Muscle layer of duodenum (tissue), 2 donors: ENCODE results near the gene PON2.
A peak's percentile ranks its signal among the peaks of the same experiment; 100 is the strongest.
"Not testable (repeated sequence)": the region's sequence is repeated elsewhere in the genome, so short reads cannot be mapped to it uniquely, and the experiment has no call there.

Source experiments
- H3K27ac ChIP-seq: one replicate; pipeline ENCODE4 v1.7.0; 2013; ENCODE audit warnings: mild to moderate bottlenecking, low read length
- H3K27me3 ChIP-seq: one replicate; pipeline ENCODE4 v1.7.0; 2013; ENCODE audit warnings: low read depth, mild to moderate bottlenecking, control low read depth, low read length
- H3K36me3 ChIP-seq, 2 donors: one replicate each; pipeline ENCODE4 v1.7.0; 2013; ENCODE audit warnings: low read length in 2 of 2, control low read depth in 1 of 2, mild to moderate bottlenecking in 1 of 2; ENCODE audit not compliant: insufficient read depth in 2 of 2, control insufficient read depth in 1 of 2
- H3K4me1 ChIP-seq, 2 donors: one replicate each; pipeline ENCODE4 v1.7.0; 2013; ENCODE audit warnings: low read length in 2 of 2, mild to moderate bottlenecking in 2 of 2, control low read depth in 1 of 2, moderate library complexity in 1 of 2; ENCODE audit not compliant: insufficient read depth in 2 of 2, control insufficient read depth in 1 of 2
- H3K4me3 ChIP-seq, 2 donors: one replicate each; pipeline ENCODE4 v1.7.0; 2013; ENCODE audit warnings: low read length in 2 of 2, low read depth in 1 of 2, mild to moderate bottlenecking in 1 of 2
- H3K9me3 ChIP-seq, 2 donors: one replicate each; pipeline ENCODE4 v1.7.0; 2013; ENCODE audit warnings: low read length in 2 of 2, control low read depth in 1 of 2, mild to moderate bottlenecking in 1 of 2; ENCODE audit not compliant: control insufficient read depth in 1 of 2
- donor health status: healthy.

Gene PON2

DNA sequence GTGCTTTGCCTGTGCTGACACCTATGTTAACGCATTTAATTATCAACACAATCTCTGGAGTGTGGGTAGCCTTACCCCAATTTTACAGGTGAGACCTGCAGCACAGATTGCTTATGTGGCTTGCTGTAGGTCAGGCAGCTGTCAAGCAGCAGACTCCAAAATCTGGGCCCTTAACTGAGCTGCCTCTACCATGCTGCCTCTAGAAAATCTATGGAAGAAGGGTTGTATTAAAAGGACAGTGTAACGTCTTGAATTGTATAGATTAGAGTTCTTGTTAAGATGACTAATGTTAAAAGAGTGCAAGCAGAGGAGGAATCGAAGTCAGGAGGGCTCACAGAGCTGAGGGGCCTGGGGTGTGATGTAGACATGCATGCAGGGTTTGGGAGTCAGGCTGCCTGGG is 37.4 kb downstream of the PON2 start:
- H3K9me3 ChIP-seq = no peaks in the 10 kb centered on the region
- no peak overlapping the region for H3K27ac ChIP-seq
- H3K4me3 ChIP-seq = peak overlapping the region; percentile 62 to 70
- H3K36me3 ChIP-seq = no peaks in the 10 kb centered on the region
- H3K27me3 ChIP-seq = no peaks in the 10 kb centered on the region
- no peaks in the 10 kb centered on the region for H3K4me1 ChIP-seq

DNA sequence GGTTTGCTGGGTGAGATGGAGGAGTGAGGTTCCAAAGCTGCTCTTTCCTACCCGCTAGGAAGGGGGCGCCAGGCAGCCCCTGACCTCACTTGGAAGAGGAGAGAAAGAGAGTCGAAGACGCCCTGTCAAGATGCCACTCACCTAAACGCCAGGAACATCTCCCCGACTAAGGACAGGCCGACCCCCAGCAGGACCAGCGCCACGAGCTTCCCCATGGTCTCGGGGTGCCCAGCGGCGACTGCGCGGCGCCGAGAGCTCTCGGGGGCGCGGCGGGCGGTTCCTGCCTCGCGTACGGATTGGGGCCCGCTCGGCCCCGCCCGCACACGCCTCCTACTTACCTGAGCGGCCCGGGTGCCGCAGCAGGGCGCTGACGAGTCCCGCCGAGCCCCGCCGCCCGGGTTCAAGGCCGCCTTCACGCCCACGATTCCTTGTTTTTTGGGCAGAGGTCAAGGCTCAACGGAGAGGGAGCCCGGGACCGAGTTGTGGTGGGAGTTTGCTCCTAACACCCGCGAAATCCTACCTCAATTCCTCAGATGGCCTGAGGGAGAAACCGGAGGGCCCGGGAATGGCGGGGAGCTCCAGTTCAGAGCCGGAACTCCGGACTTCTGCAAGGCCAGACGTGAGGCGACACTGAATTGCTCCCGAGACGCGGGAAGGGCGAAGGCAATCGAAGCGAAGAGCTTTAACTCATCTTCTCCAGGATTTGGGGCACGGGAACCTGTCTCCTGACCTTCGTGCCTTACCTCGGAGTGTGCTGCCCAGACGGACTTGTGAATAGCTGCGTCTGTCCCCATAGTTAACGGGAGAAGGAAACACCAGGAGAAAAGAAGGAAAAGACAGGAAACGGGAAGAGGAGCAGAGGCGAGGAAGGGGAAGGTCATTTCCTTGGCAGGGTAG is 38.4 kb downstream of the PON2 start, which contains the start of gene PON3:
Gene PON3, minus strand, starts transcription at position 240 of the 897 bp plus-strand sequence. Its CDS starts 25 bp downstream, at position 215.
- Histone ChIP-seq H3K27ac (peak within 1 kb of the TSS; percentile 65), H3K27me3 (no peaks in the 10 kb centered on the region), H3K36me3 (no peaks in the 10 kb centered on the region), H3K9me3 (no peaks in the 10 kb centered on the region), H3K4me3 (peak within 1 kb of the TSS; percentile 62 to 70), H3K4me1 (no peaks in the 10 kb centered on the region)

DNA sequence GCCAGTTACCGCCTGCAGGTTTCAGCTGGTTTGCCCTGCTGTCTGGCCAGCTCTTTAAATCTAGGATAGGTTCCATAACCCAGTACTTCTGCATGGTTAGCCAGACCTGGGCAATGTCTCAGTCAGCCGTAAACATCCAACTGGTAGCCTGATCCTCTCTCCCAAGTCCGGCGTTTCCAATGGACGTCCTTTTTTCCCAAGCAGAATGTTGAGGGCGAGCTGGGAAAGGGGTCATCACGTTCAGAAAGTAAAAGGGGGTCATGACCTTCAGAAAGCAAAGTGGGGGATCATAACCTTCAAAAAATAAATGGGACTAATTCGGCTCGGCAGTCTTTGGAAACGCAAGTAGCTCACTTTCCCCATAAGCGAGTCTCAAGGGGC is 39.1 kb downstream of the PON2 start:
- Histone ChIP-seq H3K36me3 (no peaks in the 10 kb centered on the region), H3K27me3 (no peaks in the 10 kb centered on the region), H3K4me3 (peak overlapping the region; percentile 62 to 70), H3K4me1 (no peaks in the 10 kb centered on the region), H3K9me3 (no peaks in the 10 kb centered on the region), H3K27ac (no peak overlapping the region)

GRCh38 chr7:95394370-95394769 is 40.5 kb downstream of the PON2 start:
- no peaks in the 10 kb centered on the region for H3K36me3 ChIP-seq
- H3K4me3 ChIP-seq = no peak overlapping the region
- H3K9me3 ChIP-seq = no peaks in the 10 kb centered on the region
- H3K27me3 ChIP-seq = no peaks in the 10 kb centered on the region
- H3K4me1 ChIP-seq = no peaks in the 10 kb centered on the region
- H3K27ac ChIP-seq = no peak overlapping the region

DNA sequence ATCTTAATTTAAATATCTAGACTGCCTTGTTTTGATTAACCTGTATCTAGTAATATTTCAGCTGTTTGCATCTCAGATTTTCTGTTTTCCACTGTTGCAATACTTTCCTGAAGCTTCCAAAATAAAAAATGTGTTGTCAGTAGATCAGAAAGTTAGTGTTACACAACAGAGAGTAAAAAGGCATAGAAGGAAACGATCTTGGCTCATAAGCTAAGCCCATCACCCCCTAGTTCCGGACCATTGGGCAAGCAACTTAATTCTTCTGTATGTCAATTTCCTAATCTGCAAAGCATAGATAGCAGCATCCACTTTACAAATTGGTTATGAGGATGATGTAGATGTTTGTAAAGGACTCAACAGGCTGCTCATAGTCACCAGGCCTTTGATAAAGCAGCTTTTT is 43.1 kb downstream of the PON2 start:
- H3K9me3 ChIP-seq = peaks cover 0 to 2% of the 10 kb centered on the region in 2 donors
- H3K36me3 ChIP-seq = no peaks in the 10 kb centered on the region
- H3K27me3 ChIP-seq = no peaks in the 10 kb centered on the region

GRCh38 chr7:95389516-95389915 is 45.3 kb downstream of the PON2 start:
- Histone ChIP-seq H3K27ac (no peak overlapping the region), H3K4me1 (no peaks in the 10 kb centered on the region), H3K27me3 (no peaks in the 10 kb centered on the region), H3K9me3 (peaks cover 0 to 2% of the 10 kb centered on the region in 2 donors), H3K36me3 (no peaks in the 10 kb centered on the region), H3K4me3 (no peak overlapping the region)

More for the DNA sequence above, 43.1 kb downstream of the PON2 start:
- Histone ChIP-seq H3K27ac (no peak overlapping the region), H3K4me3 (no peak overlapping the region), H3K4me1 (no peaks in the 10 kb centered on the region)

DNA sequence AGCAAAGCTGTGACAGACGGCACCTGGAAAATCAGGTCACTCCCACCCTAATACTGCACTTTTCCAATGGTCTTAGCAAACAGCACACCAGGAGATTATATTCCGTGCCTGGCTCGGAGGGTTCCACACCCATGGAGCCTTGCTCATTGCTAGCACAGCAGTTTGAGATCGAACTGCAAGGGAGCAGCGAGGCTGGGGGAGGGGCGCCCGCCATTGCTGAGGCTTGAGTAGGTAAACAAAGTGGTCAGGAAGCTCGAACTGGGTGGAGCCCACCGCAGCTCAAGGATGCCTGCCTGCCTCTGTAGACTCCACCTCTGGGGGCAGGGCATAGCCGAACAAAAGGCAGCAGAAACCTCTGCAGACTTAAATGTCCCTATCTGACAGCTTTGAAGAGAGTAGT is 55.4 kb downstream of the PON2 start:
- not testable (repeated sequence) for H3K4me3 ChIP-seq, H3K4me1 ChIP-seq, H3K9me3 ChIP-seq, H3K27ac ChIP-seq, H3K27me3 ChIP-seq, H3K36me3 ChIP-seq

DNA sequence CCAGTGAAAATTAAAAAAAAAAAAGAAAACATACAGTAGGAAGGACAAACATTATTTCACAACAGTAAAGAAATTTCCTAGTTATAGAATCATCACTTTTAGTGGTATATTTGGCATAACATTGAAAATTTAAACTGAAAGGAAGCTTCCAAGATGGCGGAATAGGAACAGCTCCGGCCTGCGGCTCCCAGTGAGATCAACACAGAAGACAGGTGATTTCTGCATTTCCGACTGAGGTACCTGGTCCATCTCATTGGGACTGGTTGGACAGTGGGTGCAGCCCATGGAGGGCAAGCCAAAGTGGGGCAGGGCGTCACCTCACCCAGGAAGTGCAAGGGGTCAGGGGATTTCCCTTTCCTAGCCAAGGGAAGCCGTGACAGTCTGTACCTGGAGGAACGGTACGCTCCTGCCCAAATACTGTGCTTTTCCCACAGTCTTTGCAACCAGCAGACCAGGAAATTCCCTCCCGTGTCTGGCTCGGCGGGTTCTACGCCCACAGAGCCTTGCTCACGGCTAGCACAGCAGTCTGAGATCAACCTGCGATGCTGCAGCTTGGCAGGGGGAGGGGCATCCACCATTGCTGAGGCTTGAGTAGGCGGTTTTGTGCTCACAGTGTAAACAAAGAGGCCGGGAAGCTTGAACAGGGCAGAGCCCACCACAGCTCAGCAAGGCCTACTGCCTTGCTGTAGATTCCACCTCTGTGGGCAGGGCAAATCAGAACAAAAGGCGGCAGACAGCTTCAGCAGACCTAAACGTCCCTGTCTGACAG is 58.0 kb downstream of the PON2 start:
- Histone ChIP-seq H3K4me1 (no peaks in the 10 kb centered on the region), H3K27me3 (no peaks in the 10 kb centered on the region)

DNA sequence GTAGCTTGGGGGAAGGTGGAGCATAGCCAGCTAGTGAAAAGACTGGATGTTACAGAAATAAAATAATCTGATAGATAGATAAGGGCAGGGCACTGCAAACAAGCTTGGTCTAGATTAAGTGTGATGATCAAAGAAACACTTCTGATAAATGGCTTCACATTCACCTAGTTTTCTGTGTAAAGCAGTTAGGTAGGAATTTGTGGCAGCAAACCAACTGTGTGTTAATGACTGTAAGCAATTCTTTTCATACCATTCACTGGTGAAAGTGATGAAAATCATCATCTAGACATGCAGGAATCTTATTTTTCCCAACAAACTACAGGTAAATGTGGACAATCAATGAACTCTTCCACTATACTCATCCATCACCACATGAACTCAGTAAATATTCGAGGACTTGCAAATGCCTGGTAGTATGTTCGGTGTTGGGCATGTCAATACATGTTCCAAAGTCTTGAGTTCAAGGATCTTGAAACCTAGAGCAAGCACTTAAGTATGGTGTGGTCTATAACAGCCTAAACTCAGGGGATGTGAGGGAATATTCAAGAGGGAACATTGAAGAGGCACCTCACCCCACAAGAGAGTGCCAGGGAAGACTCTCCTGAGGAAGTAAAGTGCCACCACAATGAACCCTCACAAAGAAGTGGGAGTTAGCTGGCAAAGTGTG is 59.1 kb downstream of the PON2 start:
- peaks cover 0 to 4% of the 10 kb centered on the region in 2 donors for H3K9me3 ChIP-seq
- no peaks in the 10 kb centered on the region for H3K4me1 ChIP-seq
- no peaks in the 10 kb centered on the region for H3K36me3 ChIP-seq
- H3K27ac ChIP-seq = no peak overlapping the region
- H3K27me3 ChIP-seq = no peaks in the 10 kb centered on the region
- no peak overlapping the region for H3K4me3 ChIP-seq

More for the DNA sequence above, 58.0 kb downstream of the PON2 start:
- H3K36me3 ChIP-seq = no peaks in the 10 kb centered on the region
- H3K4me3 ChIP-seq = no peak overlapping the region
- H3K27ac ChIP-seq = no peak overlapping the region
- peaks cover 0 to 4% of the 10 kb centered on the region in 2 donors for H3K9me3 ChIP-seq

GRCh38 chr7:95373323-95373722 is 61.5 kb downstream of the PON2 start:
- H3K27ac ChIP-seq = no peak overlapping the region
- H3K27me3 ChIP-seq = no peaks in the 10 kb centered on the region
- no peak overlapping the region for H3K4me3 ChIP-seq
- no peaks in the 10 kb centered on the region for H3K36me3 ChIP-seq
- no peaks in the 10 kb centered on the region for H3K9me3 ChIP-seq
- H3K4me1 ChIP-seq = no peaks in the 10 kb centered on the region

DNA sequence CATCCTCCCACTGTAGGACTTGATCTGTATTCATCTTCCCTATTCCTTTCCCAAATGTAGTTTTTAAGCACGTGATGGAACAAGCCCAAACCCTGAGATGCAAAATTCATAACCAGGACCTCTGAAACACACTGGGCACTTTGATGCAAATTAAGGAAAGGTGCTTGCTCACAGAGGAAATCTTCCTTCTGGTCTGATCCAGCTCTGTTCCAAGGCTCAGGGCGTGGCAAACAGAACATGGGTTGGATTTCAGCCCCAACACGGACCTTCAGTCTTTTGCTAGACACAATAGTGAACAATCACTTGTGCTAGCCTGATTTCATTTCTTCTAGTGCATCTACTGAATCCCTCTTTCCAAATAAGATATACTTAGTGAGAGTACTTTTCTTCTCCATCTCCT is 66.6 kb downstream of the PON2 start:
- no peaks in the 10 kb centered on the region for H3K9me3 ChIP-seq
- no peak overlapping the region for H3K27ac ChIP-seq
- H3K36me3 ChIP-seq = no peaks in the 10 kb centered on the region
- H3K4me1 ChIP-seq = no peaks in the 10 kb centered on the region
- H3K4me3 ChIP-seq = no peak overlapping the region
- H3K27me3 ChIP-seq = no peaks in the 10 kb centered on the region
